SU-DHL-6 (cell line): Measurements from ENCODE around the gene ROR1.

ENCODE experiments used
- H2AFZ ChIP-seq: fragments of 200-600 bp; sonication (generic); 2 replicates; pipeline ENCODE4 v1.6.1; 2014; ENCODE audit warnings: low read depth, mild to moderate bottlenecking, moderate library complexity, mixed read lengths, antibody characterized with exemption, low read length; ENCODE audit not compliant: severe bottlenecking
- H3F3A ChIP-seq: fragments of 200-600 bp; shearing (Covaris generic); 2 replicates; pipeline ENCODE4 v1.6.0; 2016; ENCODE audit warnings: antibody characterized with exemption, mild to moderate bottlenecking; ENCODE audit not compliant: insufficient read depth
- H3K27ac ChIP-seq: fragments of 200-600 bp; sonication (generic); 2 replicates; pipeline ENCODE4 v1.5.1; 2016; ENCODE audit warnings: low read depth, mild to moderate bottlenecking, low read length, moderate library complexity, mixed read lengths
- H3K27me3 ChIP-seq: fragments of 200-600 bp; sonication (generic), shearing (Covaris generic); 2 replicates; pipeline ENCODE4 v1.6.0; 2014; ENCODE audit warnings: mild to moderate bottlenecking, low read length
- H3K36me3 ChIP-seq: fragments of 200-600 bp; sonication (generic); 2 replicates; pipeline ENCODE4 v1.6.1; 2014; ENCODE audit warnings: mild to moderate bottlenecking, low read length, mixed read lengths
- H3K4me2 ChIP-seq: fragments of 300-600, 200-600 bp; shearing (Covaris generic), sonication (generic); 2 replicates; pipeline ENCODE4 v1.6.0; 2014; ENCODE audit warnings: low read length, low read depth, mild to moderate bottlenecking; ENCODE audit not compliant: poor library complexity, severe bottlenecking
- H3K4me3 ChIP-seq: fragments of 200-600 bp; sonication (generic); 2 replicates; pipeline ENCODE4 v1.5.1; 2014; ENCODE audit warnings: antibody characterized with exemption, low read length, mild to moderate bottlenecking, mixed read lengths; ENCODE audit not compliant: insufficient read depth, poor library complexity, severe bottlenecking
- H3K79me2 ChIP-seq: fragments of 200-600 bp; sonication (generic); 2 replicates; pipeline ENCODE4 v1.6.1; 2014; ENCODE audit warnings: mild to moderate bottlenecking, low read length, moderate library complexity; ENCODE audit not compliant: insufficient read depth
- H3K9ac ChIP-seq: fragments of 200-600 bp; sonication (generic); 2 replicates; pipeline ENCODE4 v1.7.0; 2014; ENCODE audit warnings: mild to moderate bottlenecking, low read length
- H3K9me2 ChIP-seq: fragments of 200-600 bp; sonication (generic); replicated peaks from 2 replicates; pipeline ENCODE4 v1.6.1; 2014; ENCODE audit warnings: low read length; ENCODE audit not compliant: insufficient read depth
- H3K9me3 ChIP-seq: fragments of 200-600 bp; sonication (generic); 2 replicates; pipeline ENCODE4 v1.6.1; 2014; ENCODE audit warnings: low read length, mixed read lengths; ENCODE audit not compliant: insufficient read depth
- H4K20me1 ChIP-seq: fragments of 200-600 bp; sonication (generic); 2 replicates; pipeline ENCODE4 v1.6.1; 2014; ENCODE audit warnings: low read depth, mild to moderate bottlenecking, antibody characterized with exemption, low read length, moderate library complexity, mixed read lengths
- EZH2phosphoT487 ChIP-seq: fragments of 200-600 bp; sonication (generic), shearing (Covaris generic); conservative IDR thresholded peaks from 2 replicates; pipeline ENCODE4 v1.6.1; 2018; ENCODE audit warnings: mild to moderate bottlenecking, antibody characterized with exemption, low read length, moderate library complexity, mixed read lengths
- TF ChIP-seq, protein P1 (sequence below): fragments of 200-600 bp; sonication (generic); IDR thresholded peaks from one replicate; pipeline ENCODE4 v1.5.1; 2017; ENCODE audit warnings: antibody characterized with exemption, mild to moderate bottlenecking, low read length, moderate library complexity; ENCODE audit not compliant: insufficient read depth, poor library complexity, severe bottlenecking

ROR1 gene

DNA sequence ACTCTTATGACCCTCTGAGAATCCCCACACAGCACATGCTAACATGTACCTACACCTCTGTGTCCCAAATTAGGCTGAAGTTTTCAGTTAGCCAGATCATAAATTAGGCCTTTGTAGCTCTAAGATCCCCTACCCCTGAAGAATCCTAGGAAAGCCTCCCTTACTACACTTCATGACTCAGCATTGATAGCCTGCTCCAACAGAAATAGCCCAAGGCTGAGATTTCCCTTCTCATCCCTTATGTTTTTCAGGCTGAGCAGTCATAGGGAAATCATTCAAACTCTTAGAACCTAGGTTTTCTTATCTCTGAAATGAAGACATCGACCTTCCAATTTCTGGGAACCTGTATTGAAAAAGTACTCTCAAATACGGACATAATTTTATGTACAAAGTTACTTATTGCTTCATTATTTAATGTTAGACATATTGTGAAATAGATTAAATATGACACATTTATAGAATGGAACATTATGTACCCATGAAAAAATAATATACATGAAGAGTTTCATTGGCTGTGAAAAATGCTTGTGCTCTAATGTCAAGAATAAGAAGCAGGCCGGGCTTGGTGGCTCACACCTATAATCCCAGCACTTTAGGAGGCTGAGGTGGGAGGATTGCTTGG lies 307.2 kb downstream of the ROR1 start:
- no peaks in the 10 kb centered on the region for H3K9me2 ChIP-seq
- no peak overlapping the region for H3K4me3 ChIP-seq
- no peaks in the 10 kb centered on the region for H3K79me2 ChIP-seq
- TF ChIP-seq EZH2phosphoT487: no peak
- TF ChIP-seq, protein P1, sequence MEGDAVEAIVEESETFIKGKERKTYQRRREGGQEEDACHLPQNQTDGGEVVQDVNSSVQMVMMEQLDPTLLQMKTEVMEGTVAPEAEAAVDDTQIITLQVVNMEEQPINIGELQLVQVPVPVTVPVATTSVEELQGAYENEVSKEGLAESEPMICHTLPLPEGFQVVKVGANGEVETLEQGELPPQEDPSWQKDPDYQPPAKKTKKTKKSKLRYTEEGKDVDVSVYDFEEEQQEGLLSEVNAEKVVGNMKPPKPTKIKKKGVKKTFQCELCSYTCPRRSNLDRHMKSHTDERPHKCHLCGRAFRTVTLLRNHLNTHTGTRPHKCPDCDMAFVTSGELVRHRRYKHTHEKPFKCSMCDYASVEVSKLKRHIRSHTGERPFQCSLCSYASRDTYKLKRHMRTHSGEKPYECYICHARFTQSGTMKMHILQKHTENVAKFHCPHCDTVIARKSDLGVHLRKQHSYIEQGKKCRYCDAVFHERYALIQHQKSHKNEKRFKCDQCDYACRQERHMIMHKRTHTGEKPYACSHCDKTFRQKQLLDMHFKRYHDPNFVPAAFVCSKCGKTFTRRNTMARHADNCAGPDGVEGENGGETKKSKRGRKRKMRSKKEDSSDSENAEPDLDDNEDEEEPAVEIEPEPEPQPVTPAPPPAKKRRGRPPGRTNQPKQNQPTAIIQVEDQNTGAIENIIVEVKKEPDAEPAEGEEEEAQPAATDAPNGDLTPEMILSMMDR: no peak
- no peaks in the 10 kb centered on the region for H3K36me3 ChIP-seq
- no peak overlapping the region for H3K27ac ChIP-seq
- no peak overlapping the region for H3K4me2 ChIP-seq
- H2AFZ ChIP-seq: no peak overlapping the region
- H3K9ac ChIP-seq: no peak overlapping the region
- H3K27me3 ChIP-seq: no peaks in the 10 kb centered on the region
- no peaks in the 10 kb centered on the region for H4K20me1 ChIP-seq
- H3K9me3 ChIP-seq: no peaks in the 10 kb centered on the region
- no peaks in the 10 kb centered on the region for H3F3A ChIP-seq

DNA sequence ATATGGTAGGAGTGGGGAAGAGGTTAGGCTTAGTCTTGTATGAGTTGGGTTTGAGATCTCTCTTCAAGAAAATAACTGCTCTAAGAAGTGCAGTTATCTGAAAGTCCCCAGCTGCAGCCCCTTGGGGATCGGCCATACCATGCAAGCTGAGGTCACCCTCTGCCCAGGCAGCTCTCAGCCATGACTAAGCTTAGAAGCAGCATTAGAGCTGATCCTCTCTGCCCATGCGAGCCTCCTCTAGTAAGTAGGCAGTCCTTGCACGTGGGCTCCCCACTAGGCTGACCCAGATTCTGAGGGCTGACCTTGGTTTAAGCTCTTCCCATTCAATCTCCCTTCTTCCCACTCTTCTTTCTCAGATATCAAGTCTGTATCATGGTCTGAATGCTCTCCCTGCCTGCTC lies 308.6 kb downstream of the ROR1 start:
- H3K9me2 ChIP-seq: no peaks in the 10 kb centered on the region
- H3K36me3 ChIP-seq: no peaks in the 10 kb centered on the region
- H3K27ac ChIP-seq: no peak overlapping the region
- no peaks in the 10 kb centered on the region for H3K9me3 ChIP-seq
- no peaks in the 10 kb centered on the region for H3K27me3 ChIP-seq
- H3K4me2 ChIP-seq: no peak overlapping the region
- no peak overlapping the region for H2AFZ ChIP-seq
- no peak overlapping the region for H3K9ac ChIP-seq
- no peaks in the 10 kb centered on the region for H4K20me1 ChIP-seq
- no peak for TF ChIP-seq EZH2phosphoT487
- TF ChIP-seq, protein P1: no peak
- no peaks in the 10 kb centered on the region for H3F3A ChIP-seq
- H3K79me2 ChIP-seq: no peaks in the 10 kb centered on the region
- no peak overlapping the region for H3K4me3 ChIP-seq

DNA sequence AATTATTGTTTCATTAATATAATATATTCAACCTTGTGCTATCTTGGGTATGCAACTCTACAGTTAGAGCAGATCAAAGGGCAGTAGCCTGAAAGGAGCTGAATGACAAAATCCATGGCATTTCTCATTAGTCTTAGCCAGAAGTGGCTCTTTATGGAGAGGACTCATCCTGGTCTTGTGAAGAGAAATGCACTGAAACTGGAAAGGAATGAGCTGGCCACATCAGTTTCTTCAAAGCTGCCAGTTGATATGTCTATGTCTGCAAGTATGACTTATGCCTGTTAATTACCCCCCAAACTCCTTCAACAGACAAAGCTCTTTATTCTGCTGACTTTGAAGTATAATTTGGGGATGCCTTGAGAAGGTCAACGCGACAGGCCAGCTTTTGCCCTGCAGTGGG lies 310.6 kb downstream of the ROR1 start:
- Histone ChIP-seq H4K20me1 (no peaks in the 10 kb centered on the region), H2AFZ (no peak overlapping the region), H3K4me3 (no peak overlapping the region), H3K9me2 (no peaks in the 10 kb centered on the region), H3K9me3 (no peaks in the 10 kb centered on the region), H3K27ac (no peak overlapping the region), H3K4me2 (no peak overlapping the region), H3K27me3 (no peaks in the 10 kb centered on the region), H3K36me3 (no peaks in the 10 kb centered on the region), H3K9ac (no peak overlapping the region), H3K79me2 (no peaks in the 10 kb centered on the region), H3F3A (no peaks in the 10 kb centered on the region)
- TF ChIP-seq, protein P1: no peak
- TF ChIP-seq EZH2phosphoT487: no peak
